Tibial artery (tissue), 4 donors: ENCODE results near the gene UBC.
"Not testable (repeated sequence)": the region's sequence is repeated elsewhere in the genome, so short reads cannot be mapped to it uniquely, and the experiment has no call there.

ENCODE experiments used
- DNase-seq, 2 donors: peaks; one replicate each; pipeline ENCODE4 v3.0.0-alpha.2; 2019
- H3K27ac ChIP-seq, 2 donors: fragments of 200-600 bp; sonication (generic) in 1 of 2; 1 replicate in 1 of 2; 2 replicates in 1 of 2; pipeline ENCODE4 v1.5.1; 2018 to 2019; ENCODE audit warnings: mild to moderate bottlenecking in 1 of 2
- H3K27me3 ChIP-seq, 2 donors: fragments of 200-600 bp; sonication (generic) in 1 of 2; one replicate each; pipeline versions ENCODE4 v1.5.1 to v1.6.0; 2016 to 2019
- H3K36me3 ChIP-seq, 3 donors: fragments of 200-600 bp; sonication (generic) in 2 of 3; one replicate each; pipeline ENCODE4 v1.5.1; 2016 to 2019; ENCODE audit warnings: mild to moderate bottlenecking in 2 of 3
- H3K4me1 ChIP-seq, 4 donors: fragments of 200-600 bp; sonication (generic) in 2 of 4; 1 replicate in 3 of 4; 2 replicates in 1 of 4; pipeline ENCODE4 v1.5.1; 2016 to 2019
- H3K4me3 ChIP-seq, 2 donors: fragments of 200-600 bp; sonication (generic) in 1 of 2; 1 replicate in 1 of 2; 2 replicates in 1 of 2; pipeline ENCODE4 v1.5.1; 2018 to 2019; ENCODE audit warnings: mild to moderate bottlenecking in 2 of 2
- H3K9me3 ChIP-seq, 3 donors: fragments of 200-600 bp; sonication (generic) in 1 of 3; one replicate each; pipeline ENCODE4 v1.5.1; 2016 to 2019
- intact Hi-C: fragments of 100-400 bp; cut with DNase I; formaldehyde crosslinking; loops from one replicate; pipeline ENCODE4 v1.15.0; 2023; ENCODE audit warnings: low total_unique reads
- TF ChIP-seq, protein P1 (sequence below), 2 experiments: fragments of 200-600 bp in 1 of 2; fragments of 450-650 bp in 1 of 2; IDR thresholded peaks; one replicate each; pipeline ENCODE4 v1.5.1; 2017 to 2019; ENCODE audit warnings: antibody characterized with exemption in 2 of 2, mild to moderate bottlenecking in 1 of 2, moderate library complexity in 1 of 2

UBC gene

DNA sequence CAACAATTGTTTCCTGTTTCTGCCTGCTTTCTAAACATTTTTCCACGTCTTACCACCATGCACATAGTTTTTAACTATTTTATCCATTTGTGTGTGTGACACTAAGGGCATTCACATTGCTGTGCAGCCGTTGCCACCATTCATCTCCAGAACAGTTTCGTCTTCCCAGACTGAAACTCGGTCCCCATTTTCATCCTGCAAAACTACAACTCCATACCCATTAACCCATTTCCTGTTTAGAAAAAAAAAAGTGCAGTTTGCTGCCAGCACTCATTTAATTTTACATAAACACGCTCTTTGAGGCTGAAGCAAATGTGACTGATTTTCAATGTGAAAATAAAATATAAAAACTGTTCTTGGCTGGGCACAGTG is 15.5 kb downstream of the UBC start:
- intact Hi-C loops = no loop called here
- no peaks in the 10 kb centered on the region for H3K27me3 ChIP-seq
- TF ChIP-seq, protein P1, sequence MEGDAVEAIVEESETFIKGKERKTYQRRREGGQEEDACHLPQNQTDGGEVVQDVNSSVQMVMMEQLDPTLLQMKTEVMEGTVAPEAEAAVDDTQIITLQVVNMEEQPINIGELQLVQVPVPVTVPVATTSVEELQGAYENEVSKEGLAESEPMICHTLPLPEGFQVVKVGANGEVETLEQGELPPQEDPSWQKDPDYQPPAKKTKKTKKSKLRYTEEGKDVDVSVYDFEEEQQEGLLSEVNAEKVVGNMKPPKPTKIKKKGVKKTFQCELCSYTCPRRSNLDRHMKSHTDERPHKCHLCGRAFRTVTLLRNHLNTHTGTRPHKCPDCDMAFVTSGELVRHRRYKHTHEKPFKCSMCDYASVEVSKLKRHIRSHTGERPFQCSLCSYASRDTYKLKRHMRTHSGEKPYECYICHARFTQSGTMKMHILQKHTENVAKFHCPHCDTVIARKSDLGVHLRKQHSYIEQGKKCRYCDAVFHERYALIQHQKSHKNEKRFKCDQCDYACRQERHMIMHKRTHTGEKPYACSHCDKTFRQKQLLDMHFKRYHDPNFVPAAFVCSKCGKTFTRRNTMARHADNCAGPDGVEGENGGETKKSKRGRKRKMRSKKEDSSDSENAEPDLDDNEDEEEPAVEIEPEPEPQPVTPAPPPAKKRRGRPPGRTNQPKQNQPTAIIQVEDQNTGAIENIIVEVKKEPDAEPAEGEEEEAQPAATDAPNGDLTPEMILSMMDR (IDR thresholded peaks at IDR 0.05) = no peak
- H3K27ac ChIP-seq = no peak overlapping the region
- H3K9me3 ChIP-seq = no peaks in the 10 kb centered on the region
- no peak overlapping the region for H3K4me3 ChIP-seq
- DNase-seq = no peak
- H3K36me3 ChIP-seq = no peaks in the 10 kb centered on the region
- peaks cover 0 to 28% (median 4%) of the 10 kb centered on the region in 4 donors for H3K4me1 ChIP-seq

DNA sequence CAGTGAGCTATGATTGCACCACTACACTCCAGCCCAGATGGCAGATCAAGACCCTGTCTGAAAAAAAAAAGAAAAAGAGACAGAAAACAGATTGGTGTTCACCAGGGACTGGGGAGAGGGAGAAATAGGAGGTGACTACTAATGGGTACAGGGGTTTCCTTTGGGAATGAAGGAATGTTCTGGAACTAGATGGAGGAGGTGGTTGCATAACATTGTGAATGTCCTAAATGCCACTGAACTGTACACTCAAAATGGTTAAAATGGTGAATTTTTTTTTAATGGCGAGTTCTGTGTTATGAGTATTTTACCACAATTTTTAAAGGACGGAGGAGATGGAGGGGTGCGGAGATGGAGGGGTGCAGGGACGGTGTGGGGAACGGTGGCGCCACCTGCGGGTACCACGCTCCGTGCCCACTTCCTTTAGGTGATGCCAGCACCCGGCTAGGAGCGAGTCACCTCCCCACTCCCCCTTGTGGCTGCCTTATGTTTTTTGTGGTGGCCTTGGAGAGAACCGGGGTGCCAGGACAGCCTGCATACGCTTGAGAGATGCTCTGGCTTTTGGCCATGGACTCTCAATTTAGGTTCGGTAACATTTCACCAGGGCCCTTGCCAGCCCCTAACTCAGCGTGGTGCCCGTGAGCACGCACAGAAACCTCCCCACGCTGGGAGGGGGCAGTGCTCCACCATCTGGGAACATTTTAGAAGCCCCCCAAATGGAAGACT is 16.1 kb downstream of the UBC start:
- H3K27ac ChIP-seq = no peak overlapping the region
- no peaks in the 10 kb centered on the region for H3K9me3 ChIP-seq
- peaks cover 0 to 28% (median 4%) of the 10 kb centered on the region in 4 donors for H3K4me1 ChIP-seq
- no peak overlapping the region for H3K4me3 ChIP-seq
- TF ChIP-seq, protein P1 (IDR thresholded peaks at IDR 0.05) = peak; percentile 39 to 49
- intact Hi-C loops = no loop called here
- no peaks in the 10 kb centered on the region for H3K27me3 ChIP-seq
- peak in 1 of 2 donors; percentile 34 for DNase-seq
- H3K36me3 ChIP-seq = no peaks in the 10 kb centered on the region

DNA sequence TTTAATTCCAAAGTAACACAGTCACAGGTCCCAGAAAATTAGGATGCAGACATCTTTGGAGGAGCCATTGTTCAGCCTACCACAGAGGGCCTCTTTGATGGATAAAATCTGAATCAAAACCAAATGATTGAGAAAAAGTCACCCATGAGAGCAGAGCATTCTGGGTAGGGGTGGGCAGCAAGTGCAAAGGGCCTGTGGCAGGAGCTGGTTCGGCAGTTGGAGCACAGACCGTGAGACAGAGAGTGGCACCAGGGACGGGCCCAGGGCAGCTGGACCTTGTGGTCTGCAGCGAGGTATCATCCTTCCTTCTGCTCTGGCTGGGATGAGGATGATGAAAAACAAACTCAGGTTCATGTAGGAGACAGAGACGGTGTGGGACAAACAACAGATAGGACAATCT is 18.0 kb downstream of the UBC start:
- no peak overlapping the region for H3K4me3 ChIP-seq
- no peaks in the 10 kb centered on the region for H3K36me3 ChIP-seq
- intact Hi-C loops = no loop called here
- no peak for DNase-seq
- no peak overlapping the region for H3K27ac ChIP-seq
- peaks cover 0 to 27% (median 4%) of the 10 kb centered on the region in 4 donors for H3K4me1 ChIP-seq
- TF ChIP-seq, protein P1 (IDR thresholded peaks at IDR 0.05) = no peak
- H3K27me3 ChIP-seq = no peaks in the 10 kb centered on the region
- no peaks in the 10 kb centered on the region for H3K9me3 ChIP-seq

DNA sequence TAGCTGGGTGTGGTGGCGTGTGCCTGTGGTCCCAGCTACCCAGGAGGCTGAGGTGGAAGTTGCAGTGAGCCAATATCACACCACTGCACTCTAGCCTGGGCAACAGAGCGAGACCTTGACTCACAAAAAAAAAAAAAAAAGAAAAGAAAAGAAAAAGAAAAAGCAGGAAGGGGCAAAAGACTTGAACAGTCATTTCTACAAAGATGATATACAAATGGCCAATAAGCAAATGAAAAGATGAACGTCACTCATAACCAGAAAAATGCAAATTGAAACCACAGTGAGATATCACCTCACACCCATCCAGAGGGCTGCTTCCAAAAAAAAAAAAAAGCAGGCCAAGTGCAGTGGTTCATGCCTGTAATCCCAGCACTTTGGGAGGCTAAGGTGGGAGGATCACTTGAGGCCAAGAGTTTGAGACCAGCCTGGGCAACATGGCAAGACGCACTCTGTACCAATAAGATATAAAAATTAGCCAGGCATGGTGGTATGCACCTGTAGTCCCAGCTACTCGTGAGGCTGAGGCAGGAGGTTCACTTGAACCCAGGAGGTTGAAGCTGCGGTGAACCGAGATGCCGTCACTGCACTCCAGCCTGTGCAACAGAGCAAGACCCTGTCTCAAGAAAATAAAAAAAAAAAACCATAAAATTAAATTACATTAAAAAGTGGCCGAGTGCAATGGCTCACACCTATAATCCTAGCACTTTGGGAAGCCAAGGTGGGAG is 20.5 kb downstream of the UBC start:
- intact Hi-C loops = no loop called here

DNA sequence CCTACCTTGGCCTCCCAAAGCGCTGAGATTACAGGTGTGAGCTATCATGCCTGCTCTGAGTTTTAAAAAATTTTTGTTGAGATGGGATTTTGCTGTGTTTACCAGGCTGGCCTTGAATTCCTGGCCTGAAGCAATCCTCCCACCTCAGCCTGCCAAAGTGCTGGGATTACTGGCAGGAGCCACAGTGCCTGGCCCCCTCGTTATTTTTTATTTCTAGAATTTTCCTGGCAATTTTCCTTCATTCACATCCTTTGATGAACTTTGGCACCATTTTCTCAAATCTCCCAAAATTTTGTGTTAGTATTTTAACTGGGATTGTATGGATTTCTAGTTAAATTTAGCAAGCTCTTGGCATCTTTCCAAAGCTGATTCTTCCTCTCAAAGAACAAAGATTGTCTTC is 26.2 kb downstream of the UBC start:
- no peak overlapping the region for H3K4me3 ChIP-seq
- no peak for DNase-seq
- TF ChIP-seq, protein P1 (IDR thresholded peaks at IDR 0.05) = no peak
- intact Hi-C loops = no loop called here
- no peaks in the 10 kb centered on the region for H3K4me1 ChIP-seq
- H3K27me3 ChIP-seq = no peaks in the 10 kb centered on the region
- H3K9me3 ChIP-seq = no peaks in the 10 kb centered on the region
- no peak overlapping the region for H3K27ac ChIP-seq
- H3K36me3 ChIP-seq = no peaks in the 10 kb centered on the region

More for the DNA sequence above, 20.5 kb downstream of the UBC start:
- no peaks in the 10 kb centered on the region for H3K27me3 ChIP-seq
- no peak overlapping the region for H3K27ac ChIP-seq
- no peaks in the 10 kb centered on the region for H3K36me3 ChIP-seq
- TF ChIP-seq, protein P1 (IDR thresholded peaks at IDR 0.05) = no peak
- peaks cover 0 to 10% (median 4%) of the 10 kb centered on the region in 4 donors for H3K4me1 ChIP-seq
- H3K9me3 ChIP-seq = no peaks in the 10 kb centered on the region
- no peak overlapping the region for H3K4me3 ChIP-seq
- no peak for DNase-seq

DNA sequence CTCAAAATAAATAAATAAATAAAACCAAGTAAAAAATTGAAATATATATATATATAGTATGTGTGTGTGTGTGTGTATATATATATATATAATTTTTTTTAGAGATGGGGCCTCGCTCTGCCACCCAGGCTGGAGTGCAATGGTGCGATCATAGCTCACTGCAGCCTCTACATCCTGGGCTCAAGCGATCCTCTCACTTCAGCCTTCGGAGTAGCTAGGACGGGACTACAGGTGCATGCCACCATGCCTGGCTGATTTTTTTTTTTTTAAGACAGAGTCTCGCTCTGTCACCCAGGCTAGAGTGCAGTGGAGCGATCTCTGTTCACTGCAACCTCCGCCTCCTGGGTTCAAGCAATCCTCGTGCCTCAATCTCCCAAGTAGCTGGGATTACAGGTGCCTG is 26.7 kb downstream of the UBC start:
- H3K27ac ChIP-seq, intact Hi-C loops: not testable (repeated sequence)

More for the DNA sequence above, 26.7 kb downstream of the UBC start:
- H3K4me3 ChIP-seq, H3K4me1 ChIP-seq, H3K36me3 ChIP-seq, DNase-seq, H3K9me3 ChIP-seq, H3K27me3 ChIP-seq: not testable (repeated sequence)
